HT-29 (cell line): ENCODE results near the gene TRAK1. TPM values are rescaled to one million over a fixed set of nuclear protein-coding genes. Genes with fewer than 3 reads are reported as not detected.

Experiments
- DNase-seq: peaks from one replicate; pipeline ENCODE4 v3.0.0-alpha.2; 2015; ENCODE audit warnings: low spot score
- total RNA-seq: library from RNA; depleted of rRNA; stranded (reverse); fragments of >200 nt; shearing (Covaris generic); gene quantifications from 2 replicates; pipeline ENCODE4 v1.2.3, GENCODE V29; 2014

TRAK1 gene
- total RNA-seq, 1 experiment from 2014 or later: 186 TPM

DNA sequence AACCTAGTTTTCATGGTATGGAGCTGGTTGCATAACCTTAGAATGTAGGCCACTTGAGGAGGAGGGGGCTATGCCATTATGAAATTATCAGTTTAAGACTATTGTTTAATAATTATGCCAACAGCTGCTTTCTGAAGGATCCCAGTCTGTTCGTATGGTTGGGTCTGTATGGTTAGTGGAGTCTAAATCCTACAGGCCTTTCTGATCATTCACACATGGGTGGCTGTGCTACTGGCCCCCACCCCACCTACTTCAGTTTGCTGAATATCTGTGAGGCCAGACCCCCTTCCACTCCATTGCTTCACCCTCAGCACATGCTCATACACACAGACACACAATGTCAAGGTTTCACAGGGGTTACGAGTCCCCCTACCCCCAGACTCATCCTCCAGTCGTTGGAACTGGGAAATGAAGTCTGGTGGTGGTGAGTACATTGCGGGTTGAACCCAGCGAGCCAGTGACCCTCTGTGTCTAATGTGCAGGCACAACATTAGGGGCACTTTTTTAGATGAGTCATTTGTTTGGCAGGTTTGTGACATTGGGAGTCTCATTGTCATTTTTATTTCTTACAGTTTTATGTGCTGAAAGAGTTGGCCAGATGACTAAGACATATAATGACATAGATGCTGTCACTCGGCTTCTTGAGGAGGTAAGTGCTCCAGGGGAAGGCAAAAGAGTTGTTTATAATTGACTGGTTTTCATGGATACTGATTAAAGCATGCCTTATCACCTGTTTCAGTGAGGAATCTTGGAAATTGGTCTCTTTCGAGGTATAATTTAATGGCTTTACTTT is 85.3 kb downstream of the TRAK1 start:
- no peak for DNase-seq

DNA sequence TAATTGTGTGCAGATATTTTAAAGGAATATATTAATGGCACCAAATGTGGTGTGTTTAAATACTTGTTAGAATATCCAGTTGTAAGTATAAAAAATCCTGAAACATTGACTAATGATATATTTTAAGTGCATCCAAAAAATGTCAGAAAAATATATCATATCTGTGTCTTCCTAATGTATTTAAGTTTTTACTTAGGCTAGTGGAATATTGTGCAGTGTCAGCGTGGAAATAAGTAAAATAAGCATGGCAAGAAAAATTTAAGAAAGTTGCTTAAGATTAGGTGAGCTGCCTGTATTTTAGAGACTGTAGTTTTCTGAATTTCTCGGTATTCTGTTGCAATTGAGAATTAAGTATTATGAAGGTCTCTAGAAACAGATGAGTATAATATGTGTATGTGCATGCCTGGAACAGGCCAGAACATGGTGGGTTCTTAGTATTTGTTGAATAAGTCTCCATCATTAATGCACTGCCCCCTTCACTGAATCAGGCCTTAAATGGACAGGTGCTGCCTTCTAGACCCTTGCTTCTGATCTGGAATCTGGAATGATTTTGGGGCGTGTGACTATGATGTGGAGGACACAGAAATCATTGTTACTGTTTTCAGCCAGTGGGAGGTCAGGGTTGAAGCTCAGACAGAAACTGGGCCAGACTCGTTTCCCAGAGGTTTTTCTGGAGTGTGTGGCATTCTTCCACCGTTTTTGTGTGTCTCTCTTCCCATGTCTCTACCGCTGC is 86.1 kb downstream of the TRAK1 start:
- no peak for DNase-seq

- no peak for DNase-seq
Measured at GRCh38 chr3:42177801-42178150, 86.6 kb downstream of the TRAK1 start.

DNA sequence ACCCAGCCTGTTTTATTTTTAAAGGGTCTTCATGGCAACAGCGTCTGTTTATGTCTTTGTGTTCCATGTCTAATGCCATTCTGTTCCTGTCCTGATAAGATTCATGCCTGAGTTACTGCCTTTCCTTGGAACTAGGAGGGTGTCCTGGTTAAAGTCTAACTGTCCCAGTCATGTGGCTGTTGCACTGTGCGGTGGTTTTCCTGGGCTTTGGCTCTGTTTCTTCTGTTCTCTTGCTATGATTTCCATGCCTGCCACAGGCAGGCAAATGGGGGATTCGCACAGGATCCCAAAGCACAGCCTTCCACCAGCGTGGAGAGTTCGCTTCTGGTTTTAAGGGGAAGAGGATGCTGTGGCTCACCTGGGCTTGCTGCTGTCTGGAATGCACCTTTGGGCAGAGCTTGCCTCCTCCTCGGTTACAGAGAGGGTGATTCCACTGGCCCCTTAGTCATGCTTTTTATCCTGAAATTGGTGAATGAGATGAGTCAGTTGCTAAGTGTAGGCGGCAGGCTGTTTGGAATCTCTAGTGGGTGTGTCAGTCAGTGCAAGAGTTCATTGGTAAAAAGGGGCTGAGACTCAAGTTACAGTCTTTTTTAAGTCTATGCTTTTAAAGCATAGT is 88.1 kb downstream of the TRAK1 start:
- DNase-seq: peak; percentile 70

GRCh38 chr3:42180901-42181300 is 89.7 kb downstream of the TRAK1 start:
- peak; percentile 52 for DNase-seq

DNA sequence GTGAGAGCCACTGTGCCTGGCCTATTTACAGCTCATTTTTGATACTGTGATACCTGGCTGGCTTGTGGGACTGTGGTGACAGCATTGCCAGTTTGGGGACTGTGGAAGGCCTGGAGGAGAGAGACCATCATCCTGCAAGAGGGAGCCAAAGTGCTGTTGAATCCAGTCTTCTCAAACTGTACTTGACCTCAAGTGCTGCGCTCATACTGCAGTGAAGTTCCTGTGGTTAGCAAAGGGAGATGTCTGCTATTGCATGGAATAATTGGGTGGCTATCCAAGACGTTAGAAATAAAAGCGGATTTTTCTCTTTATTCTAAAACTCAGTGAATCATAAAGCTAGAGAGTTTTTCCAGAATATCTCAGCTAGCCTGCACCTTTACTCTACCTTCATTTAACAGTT is 91.4 kb downstream of the TRAK1 start:
- no peak for DNase-seq

DNA sequence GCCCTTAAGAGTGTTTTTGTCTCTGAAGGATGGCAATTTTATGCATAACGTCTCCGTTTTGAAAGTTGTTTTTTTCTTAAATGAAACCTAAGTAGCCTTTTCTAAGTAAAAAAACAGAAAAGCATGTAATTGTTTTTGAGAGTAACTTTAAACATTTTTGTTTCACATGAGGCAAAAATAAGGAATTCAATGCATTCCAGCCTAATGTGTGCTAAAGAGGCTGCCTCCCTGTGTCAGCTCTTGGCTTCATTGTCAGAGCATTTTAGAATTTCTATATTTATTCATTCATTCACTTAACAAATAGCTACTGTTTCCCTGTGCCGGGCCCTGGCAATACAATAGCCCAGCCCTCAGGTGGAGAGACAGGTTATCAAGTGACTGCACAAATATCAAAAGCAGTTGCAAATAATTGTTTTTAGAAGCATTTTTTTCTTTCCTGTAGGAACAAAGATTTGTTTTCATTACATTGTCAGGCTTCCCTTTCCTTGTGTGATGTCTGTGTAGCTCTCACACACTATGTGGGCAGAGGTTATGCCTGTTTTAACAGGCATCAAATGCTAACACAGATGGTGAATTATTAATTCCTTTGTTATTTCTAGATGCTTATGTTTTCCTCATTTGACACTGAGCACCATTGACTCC is 93.0 kb downstream of the TRAK1 start:
- DNase-seq: no peak

- no peak for DNase-seq
Measured at GRCh38 chr3:42184651-42185443, 93.7 kb downstream of the TRAK1 start.

- no peak for DNase-seq
Measured at GRCh38 chr3:42187936-42188335, 96.8 kb downstream of the TRAK1 start.

- DNase-seq: no peak
Measured at GRCh38 chr3:42188376-42188775, 97.2 kb downstream of the TRAK1 start.

DNA sequence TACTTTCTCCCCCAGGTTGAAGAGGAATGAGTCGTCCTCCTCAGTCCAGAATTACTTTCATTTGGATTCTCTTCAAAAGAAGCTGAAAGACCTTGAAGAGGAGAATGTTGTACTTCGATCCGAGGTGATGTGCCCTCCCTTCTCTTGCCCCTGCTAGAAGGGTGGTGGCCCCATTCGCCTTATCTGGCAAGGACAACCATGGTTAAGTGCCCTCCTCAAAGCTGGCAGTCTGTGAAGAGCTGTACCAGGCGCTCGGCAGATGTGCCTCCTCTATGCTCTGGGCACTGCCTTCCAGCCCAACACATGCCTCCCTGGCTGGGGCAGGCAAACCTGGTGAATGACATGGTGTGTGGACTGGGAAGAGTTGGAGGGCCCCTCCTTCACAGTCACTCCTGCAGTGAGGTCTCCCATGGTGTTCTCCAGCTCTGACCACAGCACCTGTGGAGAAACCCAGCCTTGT is 97.9 kb downstream of the TRAK1 start:
- no peak for DNase-seq

DNA sequence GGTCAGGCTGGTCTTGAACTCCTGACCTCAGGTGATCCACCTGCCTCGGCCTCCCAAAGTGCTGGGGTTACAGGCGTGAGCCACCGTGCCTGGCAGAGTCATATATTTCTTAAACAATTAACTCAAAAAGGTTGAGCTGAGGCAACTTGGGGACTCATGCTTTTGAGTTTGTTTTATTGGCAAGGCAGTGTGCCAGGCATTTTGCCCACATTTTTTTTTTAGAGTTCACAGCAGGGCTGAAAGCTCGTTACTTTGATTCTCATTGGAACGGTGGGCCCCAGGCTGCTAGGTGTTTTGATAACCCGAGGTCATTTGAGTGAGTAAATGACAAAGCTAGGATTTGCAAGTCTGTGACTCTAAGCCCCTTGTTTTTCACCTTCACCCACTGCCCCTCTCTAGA is 98.6 kb downstream of the TRAK1 start:
- DNase-seq: no peak

DNA sequence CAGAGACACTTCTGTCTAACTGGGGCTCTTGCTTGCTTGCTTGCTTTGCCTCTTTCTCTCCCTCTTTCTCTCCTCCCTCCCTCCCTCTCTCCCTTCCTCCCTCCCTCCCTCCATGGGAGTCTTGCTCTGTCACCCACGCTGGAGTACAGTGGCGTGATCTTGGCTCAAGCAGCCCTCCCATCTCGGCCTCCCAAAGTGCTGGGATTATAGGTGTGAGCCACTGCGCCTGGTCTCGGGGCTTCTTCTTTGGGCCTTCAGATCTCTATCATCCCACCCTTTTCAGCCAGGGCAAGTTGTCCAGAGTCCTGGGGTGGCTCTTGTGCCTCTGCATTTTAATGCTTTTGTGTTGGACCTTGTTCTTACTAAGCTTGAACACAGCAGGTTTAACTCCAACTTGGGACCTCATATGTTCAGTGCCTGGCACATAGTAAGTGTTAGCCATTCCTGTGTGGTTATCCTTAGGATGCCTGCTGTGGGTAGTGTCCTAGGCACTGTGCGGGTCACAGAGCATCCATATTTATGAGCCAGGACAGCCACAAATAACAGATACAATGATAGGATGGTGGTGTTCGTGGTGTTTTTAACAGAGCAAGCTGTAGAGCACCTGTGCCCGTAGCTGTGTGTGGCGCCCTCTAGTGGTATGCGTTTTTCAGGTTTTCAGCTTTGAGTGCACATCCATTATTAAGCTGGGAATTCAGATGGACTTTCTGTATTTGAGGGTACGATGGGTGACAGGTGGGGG is 99.7 kb downstream of the TRAK1 start:
- DNase-seq: peak; percentile 82

GRCh38 chr3:42191443-42191747 is 100.2 kb downstream of the TRAK1 start:
- DNase-seq: no peak

GRCh38 chr3:42192334-42193200 is 101.4 kb downstream of the TRAK1 start:
- no peak for DNase-seq

- no peak for DNase-seq
Measured at GRCh38 chr3:42194943-42195510, 103.9 kb downstream of the TRAK1 start.

DNA sequence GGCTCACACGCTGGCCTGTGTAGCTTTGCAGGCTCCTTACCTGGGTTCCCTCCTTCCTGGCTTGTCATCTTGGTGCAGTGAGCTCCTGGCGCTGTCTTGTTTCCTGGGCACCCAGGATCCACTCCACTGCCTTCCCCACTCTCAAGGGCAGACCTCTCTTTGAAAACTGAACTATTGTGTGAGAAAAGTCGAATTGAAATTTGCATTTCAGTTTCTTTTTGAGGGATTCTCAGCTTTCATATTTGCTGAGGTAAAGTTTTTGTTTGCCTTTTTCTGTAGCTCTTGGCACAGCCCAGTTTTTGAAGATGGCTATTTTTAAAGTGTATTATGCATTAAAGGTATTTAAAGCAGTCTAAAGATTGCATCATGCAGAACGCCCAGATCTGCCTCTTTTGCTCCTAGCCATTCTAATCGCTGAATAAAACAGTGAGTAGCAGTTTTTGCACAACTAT is 104.7 kb downstream of the TRAK1 start:
- no peak for DNase-seq

DNA sequence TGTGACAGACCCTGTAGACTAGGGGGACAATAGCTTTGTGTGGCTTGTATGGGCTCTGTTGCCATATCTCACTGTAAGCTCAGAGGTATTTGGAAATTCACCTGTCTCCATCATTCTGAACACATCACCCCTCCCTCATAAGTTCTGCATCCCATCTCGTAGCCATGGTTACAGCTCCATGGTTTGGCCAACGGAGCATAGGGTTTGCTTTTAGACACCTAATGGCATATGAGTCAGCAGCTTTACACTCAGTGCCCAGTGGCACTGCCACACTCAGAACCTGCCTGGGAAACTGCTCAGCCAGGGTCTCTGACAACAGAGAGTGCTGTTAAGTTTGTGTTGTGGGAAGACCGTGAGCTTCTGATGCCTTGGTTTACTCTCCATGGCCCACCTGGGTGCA is 107.6 kb downstream of the TRAK1 start:
- DNase-seq: no peak

- no peak for DNase-seq
Measured at GRCh38 chr3:42202217-42202865, 111.2 kb downstream of the TRAK1 start.
